HCT116 (cell line): ENCODE data around the gene MBD3L3.

Experiments used
- CTCF ChIP-seq, 3 experiments: fragments of 200-600 bp in 1 of 3; sonication (generic) in 1 of 3; IDR thresholded peaks in 2 of 3; conservative IDR thresholded peaks in 1 of 3; 2 replicates each; pipeline ENCODE4 v1.5.1; 2012 to 2017; ENCODE audit warnings: low read depth in 2 of 3, low read length in 2 of 3, antibody characterized with exemption in 1 of 3, borderline replicate concordance in 1 of 3, control low read depth in 1 of 3, mild to moderate bottlenecking in 1 of 3, mixed read lengths in 1 of 3, mixed run types in 1 of 3, moderate library complexity in 1 of 3; ENCODE audit not compliant: insufficient read depth in 1 of 3
- EZH2 ChIP-seq: fragments of 200-600 bp; sonication (generic); IDR thresholded peaks from 2 replicates; pipeline ENCODE4 v1.6.1; 2017; ENCODE audit warnings: antibody characterized with exemption, mixed run types
- JUND ChIP-seq: IDR thresholded peaks from 2 replicates; pipeline ENCODE4 v1.6.1; 2012
- MAX ChIP-seq: IDR thresholded peaks from 2 replicates; pipeline ENCODE4 v1.6.1; 2012
- POLR2A ChIP-seq: IDR thresholded peaks from 2 replicates; pipeline ENCODE4 v1.7.0; 2011; ENCODE audit warnings: borderline replicate concordance; ENCODE audit not compliant: insufficient read depth, insufficient read length; ENCODE audit errors: extremely low read depth
- RAD21 ChIP-seq: IDR thresholded peaks from 2 replicates; pipeline ENCODE4 v1.6.1; 2012; ENCODE audit warnings: low read depth, mild to moderate bottlenecking
- SP1 ChIP-seq: IDR thresholded peaks from 2 replicates; pipeline ENCODE4 v1.6.1; 2012; ENCODE audit warnings: low read depth
- TCF7L2 ChIP-seq: IDR thresholded peaks from 2 replicates; pipeline ENCODE4 v1.7.0; 2011; ENCODE audit warnings: borderline replicate concordance, inconsistent platforms; ENCODE audit not compliant: insufficient read depth, insufficient read length; ENCODE audit errors: extremely low read depth
- ZBTB33 ChIP-seq: IDR thresholded peaks from 2 replicates; pipeline ENCODE4 v1.6.1; 2011; ENCODE audit warnings: mild to moderate bottlenecking, low read length, moderate library complexity; ENCODE audit not compliant: insufficient replicate concordance; ENCODE audit errors: extremely low read depth
- TF ChIP-seq, protein P1 (sequence below): IDR thresholded peaks from 2 replicates; pipeline ENCODE4 v1.6.1; 2012; ENCODE audit warnings: low read depth

DNA sequence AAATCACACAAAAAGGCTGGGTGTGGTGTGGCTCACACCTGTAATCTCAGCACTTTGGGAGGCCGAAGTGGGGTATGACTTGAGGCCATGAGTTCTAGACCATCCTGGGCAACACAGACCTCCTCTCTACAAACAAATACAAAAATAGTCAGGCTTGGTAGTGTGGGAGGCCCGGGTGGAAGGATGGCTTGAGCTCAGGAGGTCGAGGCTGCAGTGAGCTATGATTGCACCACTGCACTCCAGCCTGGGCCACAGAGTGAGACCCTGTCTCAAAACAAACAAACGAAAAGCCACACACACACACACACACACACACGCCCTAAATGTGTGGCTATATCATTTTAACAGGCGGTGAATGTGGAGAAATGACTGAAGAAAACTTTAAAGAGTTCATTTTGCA lies 10.1 kb upstream of the MBD3L3 start:
- TF ChIP-seq CTCF (IDR thresholded peaks at IDR 0.05 in 2 of 3, conservative IDR thresholded peaks at IDR 0.05 in 1 of 3; ENCODE audit: borderline replicate concordance in 1 of 3, insufficient read depth in 1 of 3, low read depth in 2 of 3, low read length in 2 of 3) (no peak), MAX (no peak), JUND (no peak), ZBTB33 (no peak), TCF7L2 (no peak), RAD21 (no peak), EZH2 (no peak), POLR2A (no peak), SP1 (0 out of 2 replicates have a peak, but pooled peaks have one; percentile 10)
- TF ChIP-seq, protein P1, sequence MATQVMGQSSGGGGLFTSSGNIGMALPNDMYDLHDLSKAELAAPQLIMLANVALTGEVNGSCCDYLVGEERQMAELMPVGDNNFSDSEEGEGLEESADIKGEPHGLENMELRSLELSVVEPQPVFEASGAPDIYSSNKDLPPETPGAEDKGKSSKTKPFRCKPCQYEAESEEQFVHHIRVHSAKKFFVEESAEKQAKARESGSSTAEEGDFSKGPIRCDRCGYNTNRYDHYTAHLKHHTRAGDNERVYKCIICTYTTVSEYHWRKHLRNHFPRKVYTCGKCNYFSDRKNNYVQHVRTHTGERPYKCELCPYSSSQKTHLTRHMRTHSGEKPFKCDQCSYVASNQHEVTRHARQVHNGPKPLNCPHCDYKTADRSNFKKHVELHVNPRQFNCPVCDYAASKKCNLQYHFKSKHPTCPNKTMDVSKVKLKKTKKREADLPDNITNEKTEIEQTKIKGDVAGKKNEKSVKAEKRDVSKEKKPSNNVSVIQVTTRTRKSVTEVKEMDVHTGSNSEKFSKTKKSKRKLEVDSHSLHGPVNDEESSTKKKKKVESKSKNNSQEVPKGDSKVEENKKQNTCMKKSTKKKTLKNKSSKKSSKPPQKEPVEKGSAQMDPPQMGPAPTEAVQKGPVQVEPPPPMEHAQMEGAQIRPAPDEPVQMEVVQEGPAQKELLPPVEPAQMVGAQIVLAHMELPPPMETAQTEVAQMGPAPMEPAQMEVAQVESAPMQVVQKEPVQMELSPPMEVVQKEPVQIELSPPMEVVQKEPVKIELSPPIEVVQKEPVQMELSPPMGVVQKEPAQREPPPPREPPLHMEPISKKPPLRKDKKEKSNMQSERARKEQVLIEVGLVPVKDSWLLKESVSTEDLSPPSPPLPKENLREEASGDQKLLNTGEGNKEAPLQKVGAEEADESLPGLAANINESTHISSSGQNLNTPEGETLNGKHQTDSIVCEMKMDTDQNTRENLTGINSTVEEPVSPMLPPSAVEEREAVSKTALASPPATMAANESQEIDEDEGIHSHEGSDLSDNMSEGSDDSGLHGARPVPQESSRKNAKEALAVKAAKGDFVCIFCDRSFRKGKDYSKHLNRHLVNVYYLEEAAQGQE, result no peak
